ENCODE data around the gene TRAPPC6A. TPM values are rescaled to one million over a fixed set of nuclear protein-coding genes. Genes with fewer than 3 reads are reported as not detected.

TRAPPC6A gene
- total RNA-seq, 1 experiment from 2014 or later = 26.9 TPM

- H3K79me2 ChIP-seq (ENCODE audit: insufficient read depth, low read length) = peaks cover 30% of the 10 kb centered on the region; the same call in 1 of the 2 replicates
- no peaks in the 10 kb centered on the region; a peak in 1 of 4 replicates for H3K36me3 ChIP-seq (ENCODE audit: control insufficient read depth in 1 of 2, insufficient read depth in 2 of 2, low read length in 2 of 2)
- RAD21 ChIA-PET (ENCODE audit: low non-redundant PET in 1 of 2, low total read pairs in 2 of 2, uncharacterized antibody in 2 of 2, unreplicated experiment in 2 of 2) = no interaction called here
- intact Hi-C loops (cut with micrococcal nuclease) = no loop called here
- peaks cover 0 to 3% of the 10 kb centered on the region in 2 experiments; a peak in 2 of 4 replicates for H3K4me1 ChIP-seq (ENCODE audit: control insufficient read depth in 1 of 2, insufficient read depth in 2 of 2, low read length in 2 of 2)
- H3K9ac ChIP-seq (ENCODE audit: low read length) = no peak overlapping the region
- no peak overlapping the region for H2AFZ ChIP-seq (ENCODE audit: low read depth, low read length, poor library complexity, severe bottlenecking)
- DNase-seq (ENCODE audit: low read depth, low spot score) = no peak
- no peaks in the 10 kb centered on the region for H3K9me3 ChIP-seq (ENCODE audit: control insufficient read depth in 1 of 2, insufficient read depth in 1 of 2, low read depth in 1 of 2, low read length in 2 of 2)
- BruUV-seq (replicated peaks) = no TSS peak
- TF ChIP-seq YY1 (IDR thresholded peaks at IDR 0.05; ENCODE audit: extremely low read depth, insufficient replicate concordance, low read depth, low read length) (no peak), JUND (IDR thresholded peaks at IDR 0.05) (no peak), MAX (IDR thresholded peaks at IDR 0.05) (no peak), SP1 (IDR thresholded peaks at IDR 0.05; ENCODE audit: low read depth) (no peak), EZH2 (IDR thresholded peaks at IDR 0.05) (no peak), EZH2phosphoT487 (IDR thresholded peaks at IDR 0.05; ENCODE audit: borderline replicate concordance) (no peak), CBX3 (IDR thresholded peaks at IDR 0.05; ENCODE audit: low read depth) (no peak)
- TF ChIP-seq, protein P1, sequence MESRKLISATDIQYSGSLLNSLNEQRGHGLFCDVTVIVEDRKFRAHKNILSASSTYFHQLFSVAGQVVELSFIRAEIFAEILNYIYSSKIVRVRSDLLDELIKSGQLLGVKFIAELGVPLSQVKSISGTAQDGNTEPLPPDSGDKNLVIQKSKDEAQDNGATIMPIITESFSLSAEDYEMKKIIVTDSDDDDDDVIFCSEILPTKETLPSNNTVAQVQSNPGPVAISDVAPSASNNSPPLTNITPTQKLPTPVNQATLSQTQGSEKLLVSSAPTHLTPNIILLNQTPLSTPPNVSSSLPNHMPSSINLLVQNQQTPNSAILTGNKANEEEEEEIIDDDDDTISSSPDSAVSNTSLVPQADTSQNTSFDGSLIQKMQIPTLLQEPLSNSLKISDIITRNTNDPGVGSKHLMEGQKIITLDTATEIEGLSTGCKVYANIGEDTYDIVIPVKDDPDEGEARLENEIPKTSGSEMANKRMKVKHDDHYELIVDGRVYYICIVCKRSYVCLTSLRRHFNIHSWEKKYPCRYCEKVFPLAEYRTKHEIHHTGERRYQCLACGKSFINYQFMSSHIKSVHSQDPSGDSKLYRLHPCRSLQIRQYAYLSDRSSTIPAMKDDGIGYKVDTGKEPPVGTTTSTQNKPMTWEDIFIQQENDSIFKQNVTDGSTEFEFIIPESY (IDR thresholded peaks at IDR 0.05; ENCODE audit: extremely low read depth, insufficient replicate concordance, low read length) = no peak
- TF ChIP-seq, protein P2, sequence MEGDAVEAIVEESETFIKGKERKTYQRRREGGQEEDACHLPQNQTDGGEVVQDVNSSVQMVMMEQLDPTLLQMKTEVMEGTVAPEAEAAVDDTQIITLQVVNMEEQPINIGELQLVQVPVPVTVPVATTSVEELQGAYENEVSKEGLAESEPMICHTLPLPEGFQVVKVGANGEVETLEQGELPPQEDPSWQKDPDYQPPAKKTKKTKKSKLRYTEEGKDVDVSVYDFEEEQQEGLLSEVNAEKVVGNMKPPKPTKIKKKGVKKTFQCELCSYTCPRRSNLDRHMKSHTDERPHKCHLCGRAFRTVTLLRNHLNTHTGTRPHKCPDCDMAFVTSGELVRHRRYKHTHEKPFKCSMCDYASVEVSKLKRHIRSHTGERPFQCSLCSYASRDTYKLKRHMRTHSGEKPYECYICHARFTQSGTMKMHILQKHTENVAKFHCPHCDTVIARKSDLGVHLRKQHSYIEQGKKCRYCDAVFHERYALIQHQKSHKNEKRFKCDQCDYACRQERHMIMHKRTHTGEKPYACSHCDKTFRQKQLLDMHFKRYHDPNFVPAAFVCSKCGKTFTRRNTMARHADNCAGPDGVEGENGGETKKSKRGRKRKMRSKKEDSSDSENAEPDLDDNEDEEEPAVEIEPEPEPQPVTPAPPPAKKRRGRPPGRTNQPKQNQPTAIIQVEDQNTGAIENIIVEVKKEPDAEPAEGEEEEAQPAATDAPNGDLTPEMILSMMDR (IDR thresholded peaks at IDR 0.05 in 2 of 3, conservative IDR thresholded peaks at IDR 0.05 in 1 of 3; ENCODE audit: borderline replicate concordance in 1 of 3, insufficient read depth in 1 of 3, low read depth in 2 of 3, low read length in 2 of 3) = no peak
- TF ChIP-seq, protein P3, sequence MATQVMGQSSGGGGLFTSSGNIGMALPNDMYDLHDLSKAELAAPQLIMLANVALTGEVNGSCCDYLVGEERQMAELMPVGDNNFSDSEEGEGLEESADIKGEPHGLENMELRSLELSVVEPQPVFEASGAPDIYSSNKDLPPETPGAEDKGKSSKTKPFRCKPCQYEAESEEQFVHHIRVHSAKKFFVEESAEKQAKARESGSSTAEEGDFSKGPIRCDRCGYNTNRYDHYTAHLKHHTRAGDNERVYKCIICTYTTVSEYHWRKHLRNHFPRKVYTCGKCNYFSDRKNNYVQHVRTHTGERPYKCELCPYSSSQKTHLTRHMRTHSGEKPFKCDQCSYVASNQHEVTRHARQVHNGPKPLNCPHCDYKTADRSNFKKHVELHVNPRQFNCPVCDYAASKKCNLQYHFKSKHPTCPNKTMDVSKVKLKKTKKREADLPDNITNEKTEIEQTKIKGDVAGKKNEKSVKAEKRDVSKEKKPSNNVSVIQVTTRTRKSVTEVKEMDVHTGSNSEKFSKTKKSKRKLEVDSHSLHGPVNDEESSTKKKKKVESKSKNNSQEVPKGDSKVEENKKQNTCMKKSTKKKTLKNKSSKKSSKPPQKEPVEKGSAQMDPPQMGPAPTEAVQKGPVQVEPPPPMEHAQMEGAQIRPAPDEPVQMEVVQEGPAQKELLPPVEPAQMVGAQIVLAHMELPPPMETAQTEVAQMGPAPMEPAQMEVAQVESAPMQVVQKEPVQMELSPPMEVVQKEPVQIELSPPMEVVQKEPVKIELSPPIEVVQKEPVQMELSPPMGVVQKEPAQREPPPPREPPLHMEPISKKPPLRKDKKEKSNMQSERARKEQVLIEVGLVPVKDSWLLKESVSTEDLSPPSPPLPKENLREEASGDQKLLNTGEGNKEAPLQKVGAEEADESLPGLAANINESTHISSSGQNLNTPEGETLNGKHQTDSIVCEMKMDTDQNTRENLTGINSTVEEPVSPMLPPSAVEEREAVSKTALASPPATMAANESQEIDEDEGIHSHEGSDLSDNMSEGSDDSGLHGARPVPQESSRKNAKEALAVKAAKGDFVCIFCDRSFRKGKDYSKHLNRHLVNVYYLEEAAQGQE (IDR thresholded peaks at IDR 0.05; ENCODE audit: low read depth) = no peak
- no peak overlapping the region for H3K27ac ChIP-seq (ENCODE audit: low read depth, low read length)
- H3K4me3 ChIP-seq (replicated peaks in 1 of 2; ENCODE audit: low read depth in 1 of 2, low read length in 2 of 2) = no peak overlapping the region
- no peaks in the 10 kb centered on the region for H3K27me3 ChIP-seq (ENCODE audit: insufficient read depth, low read length)
- CTCF ChIA-PET = no interaction called here
- POLR2A ChIA-PET = no interaction called here
- H4K20me1 ChIP-seq (ENCODE audit: insufficient read depth) = no peaks in the 10 kb centered on the region
- H3K4me2 ChIP-seq (ENCODE audit: low read length) = no peak overlapping the region
- ATAC-seq = no peak
- H3K9me2 ChIP-seq (ENCODE audit: insufficient read depth) = no peaks in the 10 kb centered on the region
Measured at GRCh38 chr19:45139286-45140143, 38.5 kb downstream of the TRAPPC6A start.
